GM12878 (cell line): ENCODE data around the gene WWC2. TPM values are rescaled to one million over a fixed set of nuclear protein-coding genes. Genes with fewer than 3 reads are reported as not detected.

ENCODE experiments used
- ATAC-seq: fragments of 200-7000 bp; cut with Tn5 transposase; 3 replicates; pipeline ENCODE4 v1.9.1; 2020; ENCODE audit warnings: mild to moderate bottlenecking, moderate library complexity
- BruUV-seq: library from RNA; stranded (reverse); fragments of 400-500 nt; replicated peaks from 2 replicates; lab custom pipeline; 2021; lab: Mats Ljungman, UMichigan
- CTCF ChIA-PET: fragments of 300-600 bp; sonication (Branson Sonifier 250); formaldehyde crosslinking; extraction: SDS; loops from one replicate; lab custom pipeline; 2021; ENCODE audit warnings: inconsistent platforms; lab: Yijun Ruan, JAX
- POLR2A ChIA-PET: fragments of 350-600 bp; formaldehyde crosslinking; extraction: SDS; loops from one replicate; lab custom pipeline; 2021; ENCODE audit warnings: inconsistent platforms; lab: Charles Lee
- RAD21 ChIA-PET: fragments of 300-600 bp; sonication (Branson Sonifier 250); formaldehyde crosslinking; loops from one replicate; lab custom pipeline; 2023; ENCODE audit warnings: antibody characterized with exemption; ENCODE audit not compliant: unreplicated experiment; lab: Charles Lee
- SMC1A ChIA-PET: fragments of 300-600 bp; sonication (Branson Sonifier 250); formaldehyde crosslinking; loops from one replicate; lab custom pipeline; 2023; ENCODE audit not compliant: unreplicated experiment, uncharacterized antibody; lab: Charles Lee
- DNase-seq: peaks from one replicate; pipeline ENCODE4 v3.0.0-alpha.2; 2011; ENCODE audit warnings: low read depth, low spot score
- FAIRE-seq: peaks from 3 replicates; lab custom pipeline; 2011; peaks lifted over from hg19 to GRCh38; lab: Jason Lieb, UNC
- H2AFZ ChIP-seq: 2 replicates; pipeline ENCODE4 v1.6.0; 2011; ENCODE audit warnings: low read depth, low read length, control low read depth; ENCODE audit not compliant: control insufficient read depth
- H3K27ac ChIP-seq: 2 replicates; pipeline ENCODE4 v1.5.1; 2011; ENCODE audit warnings: control low read depth; ENCODE audit not compliant: control insufficient read depth, insufficient read depth
- H3K27me3 ChIP-seq, 2 experiments: replicated peaks in 1 of 2; 2 replicates each; pipeline versions ENCODE4 v1.6.0 to v1.6.1; 2011; ENCODE audit warnings: low read length in 1 of 2; ENCODE audit not compliant: control insufficient read depth in 2 of 2, insufficient read depth in 2 of 2
- H3K36me3 ChIP-seq, 2 experiments: 2 replicates each; pipeline ENCODE4 v1.5.1; 2011; ENCODE audit warnings: low read length in 1 of 2; ENCODE audit not compliant: control insufficient read depth in 2 of 2, insufficient read depth in 2 of 2
- H3K4me1 ChIP-seq: 2 replicates; pipeline ENCODE4 v1.6.1; 2011; ENCODE audit warnings: mild to moderate bottlenecking, low read length, moderate library complexity, mixed read lengths; ENCODE audit not compliant: control insufficient read depth, insufficient read depth
- H3K4me2 ChIP-seq: 2 replicates; pipeline ENCODE4 v1.6.0; 2011; ENCODE audit warnings: control low read depth; ENCODE audit not compliant: control insufficient read depth, insufficient read depth
- H3K4me3 ChIP-seq: fragments of 200-600 bp; sonication (generic); 2 replicates; pipeline ENCODE4 v1.5.1; 2016
- H3K79me2 ChIP-seq: 2 replicates; pipeline ENCODE4 v1.6.0; 2011; ENCODE audit warnings: low read length; ENCODE audit not compliant: control insufficient read depth, insufficient read depth
- H3K9ac ChIP-seq: 2 replicates; pipeline ENCODE4 v1.8.0; 2011; ENCODE audit warnings: low read length, control low read depth, mixed read lengths; ENCODE audit not compliant: control insufficient read depth, insufficient read depth
- H3K9me3 ChIP-seq: replicated peaks from 3 replicates; pipeline ENCODE4 v1.5.1; 2011; ENCODE audit warnings: mild to moderate bottlenecking, low read length; ENCODE audit not compliant: control insufficient read depth, insufficient read depth
- H4K20me1 ChIP-seq: 2 replicates; pipeline ENCODE4 v1.6.0; 2011; ENCODE audit not compliant: control insufficient read depth, insufficient read depth
- CREB1 ChIP-seq: IDR thresholded peaks from 2 replicates; pipeline ENCODE4 v1.6.1; 2012; ENCODE audit warnings: low read depth, mild to moderate bottlenecking, inconsistent platforms
- IKZF2 ChIP-seq, 2 experiments: fragments of 450-650 bp; IDR thresholded peaks; 2 replicates each; pipeline ENCODE4 v1.6.1; 2017; ENCODE audit warnings: mild to moderate bottlenecking in 2 of 2, moderate library complexity in 2 of 2
- ZSCAN29 ChIP-seq: fragments of 450-650 bp; IDR thresholded peaks from 2 replicates; pipeline ENCODE4 v1.6.1; 2017; ENCODE audit warnings: mild to moderate bottlenecking, moderate library complexity
- WGBS: methylation state at CpG from one replicate; pipeline ENCODE4 v1.1.6; 2016; ENCODE audit warnings: low lambda C conversion rate; ENCODE audit not compliant: insufficient replicate concordance, insufficient coverage; ENCODE audit errors: missing lambda C conversion rate; 5-methylcytosine and 5-hydroxymethylcytosine counted together
- in situ Hi-C: fragments of 300-500 bp; cut with MboI; formaldehyde crosslinking; loops from 9 replicates; pipeline ENCODE4 v1.14.3; 2018; ENCODE audit warnings: mixed read lengths
- intact Hi-C: fragments of 100-400 bp; cut with micrococcal nuclease; formaldehyde crosslinking; loops from one replicate; pipeline ENCODE4 v1.14.2; 2022; ENCODE audit not compliant: unreplicated experiment
- polyA plus RNA-seq, 11 experiments: library from polyadenylated mRNA; depleted of rRNA in 4 of 11; unstranded in 6 of 11; stranded (reverse) in 5 of 11; fragments of >200 nt; fragmentation: Nextera tagmentation in 4 of 11; fragmentation: Illumina TruSeq in 1 of 11; extraction: Ambion mirVana in 4 of 11; extraction: Trizol in 1 of 11; gene quantifications; 1 replicate in 1 of 11; 2 replicates in 10 of 11; pipeline versions ENCODE4 v1.2.1 to v1.2.3, GENCODE V29; 2011 to 2016; ENCODE audit warnings: inconsistent platforms in 2 of 11, missing spikeins in 2 of 11, low read depth in 1 of 11
- total RNA-seq, 4 experiments: library from RNA; depleted of rRNA in 3 of 4; stranded (reverse); fragments of >200 nt in 3 of 4; fragmentation: Illumina TruSeq in 1 of 4; extraction: Trizol in 1 of 4; gene quantifications; 2 replicates each; pipeline versions ENCODE4 v1.2.1 to v1.2.3, GENCODE V29; 2013 to 2021
- TF ChIP-seq, protein P1 (sequence below): fragments of 450-650 bp; IDR thresholded peaks from 2 replicates; pipeline ENCODE4 v1.6.1; 2018; ENCODE audit warnings: mild to moderate bottlenecking, low read depth, moderate library complexity; ENCODE audit not compliant: partially characterized antibody

Gene WWC2
- total and polyA plus RNA-seq, 10 of the 15 experiments (the other 5 are each of a cell fraction or from before 2014, with no cell fraction given): 0.02 to 0.72 (median 0.06) TPM; not detected in 3

DNA sequence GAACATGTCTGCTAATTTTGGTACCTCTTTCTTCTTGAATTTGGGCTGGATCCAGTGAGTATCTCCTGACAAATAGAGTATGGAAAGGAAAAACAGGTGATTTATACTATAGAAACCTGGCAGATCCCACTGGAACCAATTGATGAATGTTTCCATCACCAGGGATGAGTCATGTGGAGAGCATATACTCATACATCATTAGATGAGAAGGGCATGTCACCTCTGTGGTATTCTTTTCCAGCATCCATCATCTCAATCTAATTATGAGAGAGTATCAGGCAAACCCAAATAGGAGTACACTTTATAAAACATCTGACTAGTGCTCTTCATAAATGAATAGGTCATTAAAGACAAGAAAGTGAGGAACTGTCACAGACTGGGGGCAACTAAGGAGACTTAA lies 130.3 kb downstream of the WWC2 start (continued):
- TF ChIP-seq, protein P1, sequence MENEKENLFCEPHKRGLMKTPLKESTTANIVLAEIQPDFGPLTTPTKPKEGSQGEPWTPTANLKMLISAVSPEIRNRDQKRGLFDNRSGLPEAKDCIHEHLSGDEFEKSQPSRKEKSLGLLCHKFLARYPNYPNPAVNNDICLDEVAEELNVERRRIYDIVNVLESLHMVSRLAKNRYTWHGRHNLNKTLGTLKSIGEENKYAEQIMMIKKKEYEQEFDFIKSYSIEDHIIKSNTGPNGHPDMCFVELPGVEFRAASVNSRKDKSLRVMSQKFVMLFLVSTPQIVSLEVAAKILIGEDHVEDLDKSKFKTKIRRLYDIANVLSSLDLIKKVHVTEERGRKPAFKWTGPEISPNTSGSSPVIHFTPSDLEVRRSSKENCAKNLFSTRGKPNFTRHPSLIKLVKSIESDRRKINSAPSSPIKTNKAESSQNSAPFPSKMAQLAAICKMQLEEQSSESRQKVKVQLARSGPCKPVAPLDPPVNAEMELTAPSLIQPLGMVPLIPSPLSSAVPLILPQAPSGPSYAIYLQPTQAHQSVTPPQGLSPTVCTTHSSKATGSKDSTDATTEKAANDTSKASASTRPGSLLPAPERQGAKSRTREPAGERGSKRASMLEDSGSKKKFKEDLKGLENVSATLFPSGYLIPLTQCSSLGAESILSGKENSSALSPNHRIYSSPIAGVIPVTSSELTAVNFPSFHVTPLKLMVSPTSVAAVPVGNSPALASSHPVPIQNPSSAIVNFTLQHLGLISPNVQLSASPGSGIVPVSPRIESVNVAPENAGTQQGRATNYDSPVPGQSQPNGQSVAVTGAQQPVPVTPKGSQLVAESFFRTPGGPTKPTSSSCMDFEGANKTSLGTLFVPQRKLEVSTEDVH: no peak
- TF ChIP-seq ZSCAN29 (no peak), CREB1 (no peak)

DNA sequence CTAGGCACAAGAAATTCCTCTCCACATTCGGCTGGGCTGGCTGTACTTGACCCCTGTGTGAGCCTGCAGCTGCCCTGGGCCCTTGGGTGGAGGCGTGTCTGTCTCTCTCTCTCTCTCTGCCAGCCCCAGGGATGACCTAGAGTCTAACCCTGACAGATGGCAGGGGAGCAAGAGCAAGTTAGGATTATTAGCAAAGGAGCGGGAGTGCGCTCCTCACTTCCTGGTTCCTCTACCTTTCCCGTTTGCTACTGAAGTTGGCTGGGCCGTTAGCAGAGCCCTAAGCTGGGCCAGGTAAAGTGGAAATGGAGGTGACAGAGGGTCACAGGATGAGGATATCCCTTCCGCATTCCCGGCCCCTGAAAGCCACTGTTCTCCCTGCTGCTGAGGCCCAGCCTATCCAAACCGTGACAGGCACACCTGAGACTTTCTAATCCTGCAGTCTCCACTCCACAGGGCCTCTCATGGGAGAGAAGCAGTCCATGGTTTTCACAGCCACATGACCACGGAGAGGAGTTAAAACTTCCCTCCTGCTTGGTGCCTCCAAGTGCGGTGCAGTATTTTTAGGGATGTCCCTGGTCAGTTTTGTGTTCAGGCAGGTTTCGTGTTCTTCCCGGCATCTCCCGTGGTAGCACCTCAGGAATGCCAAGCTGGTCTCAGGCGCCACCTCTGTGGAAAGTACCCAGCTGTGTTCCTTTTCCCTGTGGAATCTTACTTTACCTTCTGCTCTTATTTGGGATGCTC lies 141.7 kb downstream of the WWC2 start:
- H2AFZ ChIP-seq: no peak overlapping the region
- FAIRE-seq: no peak
- H3K79me2 ChIP-seq: no peaks in the 10 kb centered on the region
- 31% methylated on average over 15 of the region's 15 CpGs for WGBS
- no peak overlapping the region for H3K4me3 ChIP-seq
- no TSS peak for BruUV-seq
- no peaks in the 10 kb centered on the region for H3K9me3 ChIP-seq
- no peak for TF ChIP-seq IKZF2 (IDR thresholded peaks at IDR 0.05)
- in situ Hi-C loops (no loop called here), intact Hi-C loops (no loop called here)
- H3K9ac ChIP-seq: no peak overlapping the region
- POLR2A ChIA-PET: interaction anchor here (0.6 kb wide), 1 partner anchor 61 kb away, joined by 3 read pairs; no protein-coding TSS in a partner anchor
- no peaks in the 10 kb centered on the region for H3K27me3 ChIP-seq
- H3K4me2 ChIP-seq: no peak overlapping the region
- H3K4me1 ChIP-seq: no peaks in the 10 kb centered on the region
- no peaks in the 10 kb centered on the region for H3K36me3 ChIP-seq
- CTCF ChIA-PET: interaction anchor here (1.2 to 2.3 kb wide), 7 partner anchors 8 to 316 kb away, joined by 3 to 7 read pairs (median 3); no protein-coding TSS in a partner anchor
- DNase-seq: no peak
- SMC1A ChIA-PET: interaction anchor here (1.7 kb wide), 2 partner anchors 10 to 303 kb away, joined by 4 to 9 read pairs; no protein-coding TSS in a partner anchor
- no peaks in the 10 kb centered on the region for H4K20me1 ChIP-seq
- no peak for ATAC-seq
- H3K27ac ChIP-seq: no peak overlapping the region
- RAD21 ChIA-PET: interaction anchor here (0.9 kb wide), 1 partner anchor 302 kb away, joined by 3 read pairs; no protein-coding TSS in a partner anchor
